ENCODE data around the gene WIPF2.
"Not testable (repeated sequence)": the region's sequence is repeated elsewhere in the genome, so short reads cannot be mapped to it uniquely, and the experiment has no call there.

The WIPF2 gene

GRCh38 chr17:40287159-40287493 lies 68.0 kb downstream of the WIPF2 start:
- in situ Hi-C loops (cut with HindIII; ENCODE audit: low pct_ligation_motif_present, low pct_unique_long_range_greater_than_20kb, low sequenced_read_pairs), result no loop called here
- no peak for DNase-seq

DNA sequence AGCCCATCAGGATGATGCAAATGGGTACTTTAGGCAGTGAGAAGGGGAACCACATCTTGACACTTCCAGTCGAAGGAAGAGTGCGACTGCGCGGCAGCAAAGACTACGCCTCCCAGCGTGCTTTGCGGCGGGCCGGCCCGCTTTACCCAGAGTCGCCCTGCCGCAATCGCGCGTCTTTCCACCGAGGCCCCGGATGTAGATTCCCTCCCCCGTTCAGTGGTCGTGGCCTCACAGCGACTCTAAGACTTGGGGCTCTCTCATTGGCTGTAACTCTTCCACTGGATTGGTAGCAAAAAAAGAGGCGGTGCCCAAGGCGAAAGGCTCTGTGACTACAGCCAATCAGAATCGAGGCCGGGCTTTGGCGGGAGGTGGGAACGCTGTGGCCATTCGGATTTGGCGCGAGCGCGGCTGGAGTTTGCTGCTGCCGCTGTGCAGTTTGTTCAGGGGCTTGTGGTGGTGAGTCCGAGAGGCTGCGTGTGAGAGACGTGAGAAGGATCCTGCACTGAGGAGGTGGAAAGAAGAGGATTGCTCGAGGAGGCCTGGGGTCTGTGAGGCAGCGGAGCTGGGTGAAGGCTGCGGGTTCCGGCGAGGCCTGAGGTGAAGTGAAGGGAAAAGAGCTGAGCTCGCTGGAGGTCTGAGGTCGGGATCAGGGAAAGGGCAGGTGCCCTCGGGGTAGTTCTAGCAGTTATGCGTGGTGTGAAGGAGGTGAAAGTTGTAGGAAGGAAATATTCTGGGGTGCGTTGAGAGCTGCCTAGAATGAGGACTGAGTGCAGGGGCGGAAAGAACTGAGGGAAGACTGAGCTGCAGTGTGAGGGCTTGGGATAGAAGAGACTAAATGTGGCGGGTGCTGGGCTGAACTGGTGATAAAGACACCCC lies 68.6 kb downstream of the WIPF2 start, which contains the start of gene CDC6:
CDC6 (plus strand) TSS at position 386 of the 876 bp plus-strand sequence. CDS start 1,542 bp downstream, outside the sequence.
- in situ Hi-C loops (cut with HindIII; ENCODE audit: low pct_ligation_motif_present, low pct_unique_long_range_greater_than_20kb, low sequenced_read_pairs), result no loop called here
- peak; percentile 100 for DNase-seq

GRCh38 chr17:40290629-40291280 lies 71.7 kb downstream of the WIPF2 start:
- peak; percentile 81 for DNase-seq
- in situ Hi-C loops (cut with HindIII; ENCODE audit: low pct_ligation_motif_present, low pct_unique_long_range_greater_than_20kb, low sequenced_read_pairs), result no loop called here

DNA sequence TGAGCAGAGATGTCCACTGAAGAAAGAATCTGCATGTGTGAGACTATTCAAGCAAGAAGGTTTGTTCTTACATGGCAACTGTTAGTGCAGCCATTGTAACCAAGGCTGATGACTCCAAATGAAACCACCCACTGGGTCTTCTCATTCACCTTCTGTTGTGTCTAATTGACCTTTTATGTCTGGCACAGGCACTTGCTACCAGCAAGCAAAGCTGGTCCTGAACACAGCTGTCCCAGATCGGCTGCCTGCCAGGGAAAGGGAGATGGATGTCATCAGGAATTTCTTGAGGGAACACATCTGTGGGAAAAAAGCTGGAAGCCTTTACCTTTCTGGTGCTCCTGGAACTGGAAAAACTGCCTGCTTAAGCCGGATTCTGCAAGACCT lies 72.2 kb downstream of the WIPF2 start:
- DNase-seq, result no peak
- in situ Hi-C loops (cut with HindIII; ENCODE audit: low pct_ligation_motif_present, low pct_unique_long_range_greater_than_20kb, low sequenced_read_pairs), result no loop called here

GRCh38 chr17:40293363-40293762 lies 74.3 kb downstream of the WIPF2 start:
- in situ Hi-C loops (cut with HindIII; ENCODE audit: low pct_ligation_motif_present, low pct_unique_long_range_greater_than_20kb, low sequenced_read_pairs), result no loop called here
- DNase-seq, result no peak

DNA sequence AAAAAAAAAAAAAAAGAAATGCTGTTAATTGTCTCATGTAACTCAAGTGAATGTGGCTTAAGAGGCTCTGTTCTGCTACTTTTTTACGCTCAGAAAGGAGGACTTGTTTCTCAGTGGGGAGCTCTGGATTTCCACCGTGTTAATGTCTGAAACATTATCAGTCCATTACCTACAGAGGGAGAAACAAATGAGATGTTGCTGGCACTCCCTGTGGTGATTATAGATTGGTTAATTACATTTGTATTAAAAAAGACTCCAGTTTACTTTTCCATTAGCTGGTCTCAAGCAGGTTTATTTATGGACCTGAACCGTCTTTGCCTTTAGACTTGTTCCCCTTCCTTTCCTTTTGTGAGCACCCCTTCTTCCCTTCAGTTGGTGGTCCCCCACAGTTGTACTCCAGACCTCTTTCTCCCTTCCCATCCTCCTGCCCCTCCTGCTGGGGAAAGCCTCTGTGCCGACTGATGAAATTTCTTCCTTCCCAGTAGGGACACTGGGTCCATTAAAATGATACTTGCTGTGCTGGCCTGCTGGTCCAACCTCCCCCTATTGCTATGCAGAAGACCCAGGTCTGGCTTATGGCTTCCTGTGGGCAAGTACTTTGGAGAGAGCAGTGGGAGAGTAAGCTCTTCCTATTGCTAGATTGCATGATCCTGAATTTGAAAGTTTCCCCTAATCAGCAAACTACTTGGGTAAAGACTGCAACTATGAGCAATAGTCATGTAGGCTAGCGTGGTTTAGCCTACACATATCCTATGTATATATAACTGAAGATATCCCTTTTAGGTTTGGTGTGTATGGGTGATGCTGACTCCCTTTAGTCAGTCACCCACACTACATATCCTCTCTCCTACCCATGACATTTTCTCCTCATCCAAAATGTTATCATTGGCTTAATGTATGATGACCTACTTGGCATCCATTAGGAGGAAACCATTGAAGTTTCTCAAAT lies 76.7 kb downstream of the WIPF2 start:
- in situ Hi-C loops (cut with HindIII; ENCODE audit: low pct_ligation_motif_present, low pct_unique_long_range_greater_than_20kb, low sequenced_read_pairs), result no loop called here
- DNase-seq, result no peak

DNA sequence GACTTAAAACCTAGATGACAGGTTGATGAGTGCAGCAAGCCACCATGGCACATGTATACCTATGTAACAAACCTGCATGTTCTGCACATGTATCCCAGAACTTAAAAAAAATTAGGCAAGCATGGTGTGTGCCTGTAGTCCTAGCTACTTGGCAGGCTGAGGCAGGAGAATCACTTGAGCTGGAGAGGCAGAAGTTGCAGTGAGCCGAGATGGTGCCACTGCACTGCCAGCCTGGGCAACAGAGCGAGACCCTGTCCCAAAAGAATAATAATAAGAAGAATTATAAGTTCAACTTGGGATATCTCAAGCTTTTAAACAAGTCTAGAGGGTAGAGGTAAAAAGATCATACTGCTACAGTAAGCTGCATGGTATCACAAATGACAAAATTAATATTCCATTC lies 78.4 kb downstream of the WIPF2 start:
- in situ Hi-C loops (cut with HindIII; ENCODE audit: low pct_ligation_motif_present, low pct_unique_long_range_greater_than_20kb, low sequenced_read_pairs), result no loop called here
- no peak for DNase-seq

DNA sequence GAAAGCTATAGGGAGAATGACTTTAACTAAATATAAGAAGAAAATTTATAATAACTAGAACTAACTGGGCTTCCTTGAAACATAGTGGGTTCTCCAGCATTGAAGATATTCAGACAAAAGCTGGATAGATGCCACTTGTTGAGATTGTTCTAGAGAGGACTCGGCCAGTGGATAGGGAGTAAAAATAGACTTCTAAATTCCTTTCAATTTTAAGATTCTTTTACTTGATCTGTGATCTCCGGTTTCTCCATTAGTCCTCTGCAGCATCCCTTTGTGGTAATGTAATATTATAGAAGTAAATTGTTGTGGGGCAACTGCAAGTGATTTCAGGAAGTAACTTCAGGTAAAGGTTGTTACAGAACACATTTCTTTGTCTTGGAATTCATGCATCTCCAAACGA lies 79.6 kb downstream of the WIPF2 start:
- no peak for DNase-seq
- in situ Hi-C loops (cut with HindIII; ENCODE audit: low pct_ligation_motif_present, low pct_unique_long_range_greater_than_20kb, low sequenced_read_pairs), result no loop called here

- DNase-seq; in situ Hi-C loops (cut with HindIII; ENCODE audit: low pct_ligation_motif_present, low pct_unique_long_range_greater_than_20kb, low sequenced_read_pairs): not testable (repeated sequence)
These were observed 80.2 kb downstream of the WIPF2 start for GRCh38 chr17:40299159-40299757.

- in situ Hi-C loops (cut with HindIII; ENCODE audit: low pct_ligation_motif_present, low pct_unique_long_range_greater_than_20kb, low sequenced_read_pairs), result loop anchor here (5.0 to 25.0 kb wide), 2 partner anchors 61 to 236 kb away; partner anchors contain the start of gene GJD3
- peak; percentile 33 for DNase-seq
These were observed 82.2 kb downstream of the WIPF2 start for GRCh38 chr17:40301315-40301714.

DNA sequence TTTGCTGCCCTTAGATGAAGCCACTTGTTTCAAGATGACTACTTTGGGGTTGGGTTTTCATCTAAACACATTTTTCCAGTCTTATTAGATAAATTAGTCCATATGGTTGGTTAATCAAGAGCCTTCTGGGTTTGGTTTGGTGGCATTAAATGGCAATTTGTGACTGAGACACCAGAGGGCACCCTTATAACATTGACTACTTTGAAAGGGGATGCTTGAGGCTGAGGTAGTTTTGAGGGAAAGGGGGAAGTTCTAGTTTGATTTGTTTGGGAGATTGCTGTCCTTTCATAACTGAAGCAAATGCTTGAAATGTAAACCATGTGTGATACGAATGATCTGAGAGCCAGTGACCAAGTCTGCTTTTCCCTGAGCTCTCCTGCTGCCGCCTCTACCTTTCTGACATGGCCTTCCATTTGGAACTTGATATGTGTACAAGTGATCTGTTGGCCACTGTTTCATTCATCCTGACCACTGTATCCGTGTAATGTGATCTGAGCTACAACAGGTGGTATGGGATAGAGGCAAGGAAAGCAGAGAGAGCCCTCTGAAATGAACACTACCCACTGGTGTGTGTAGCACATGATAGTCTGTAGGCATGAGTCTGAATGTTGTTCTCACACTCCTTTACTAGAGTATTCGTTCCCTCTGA lies 84.0 kb downstream of the WIPF2 start:
- in situ Hi-C loops (cut with HindIII; ENCODE audit: low pct_ligation_motif_present, low pct_unique_long_range_greater_than_20kb, low sequenced_read_pairs), result loop anchor here (5.0 to 25.0 kb wide), 2 partner anchors 59 to 234 kb away; partner anchors contain the start of gene GJD3
- DNase-seq, result peak; percentile 64

DNA sequence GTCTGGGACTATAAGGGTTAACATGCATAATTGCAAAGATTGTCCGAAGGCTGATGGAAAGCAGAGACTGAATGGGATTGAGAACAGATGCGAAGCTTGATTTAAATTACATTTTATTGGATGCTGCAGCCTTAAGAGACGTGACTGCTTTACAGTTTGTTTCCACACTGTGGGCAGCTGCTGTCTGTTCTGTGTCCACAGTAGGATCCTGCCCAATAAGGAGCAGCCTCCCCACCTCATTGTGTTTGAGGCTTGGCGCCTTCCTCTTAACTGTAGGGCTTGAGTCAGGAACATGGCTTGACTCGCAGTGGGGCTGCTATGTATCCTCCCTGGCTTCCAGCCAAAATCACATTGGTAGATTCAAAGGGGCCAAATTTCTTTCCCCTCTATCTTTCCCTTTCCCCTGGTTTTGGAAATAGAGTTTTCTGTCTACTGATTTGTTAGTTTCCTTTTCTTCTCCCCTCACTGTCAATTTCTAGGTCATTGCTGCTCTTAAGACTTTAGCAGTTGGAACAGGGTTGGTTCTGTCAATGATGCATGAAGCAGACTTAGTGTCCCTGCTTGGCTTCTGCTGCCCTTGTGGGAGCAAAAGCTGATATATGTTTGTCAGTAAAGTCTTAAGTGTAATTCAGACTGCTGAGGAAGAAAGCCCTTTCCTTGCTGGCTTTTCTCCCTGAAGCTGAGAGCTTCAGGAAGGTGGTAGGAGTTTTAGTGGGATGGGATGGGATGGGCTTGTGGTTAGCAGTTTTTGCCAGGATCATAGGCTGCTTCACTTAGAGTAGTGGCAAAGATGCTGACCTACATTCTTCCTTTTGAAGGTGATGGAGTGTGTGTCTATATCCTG lies 84.8 kb downstream of the WIPF2 start:
- in situ Hi-C loops (cut with HindIII; ENCODE audit: low pct_ligation_motif_present, low pct_unique_long_range_greater_than_20kb, low sequenced_read_pairs), result loop anchor here (5.0 to 25.0 kb wide), 2 partner anchors 58 to 233 kb away; partner anchors contain the start of gene GJD3
- DNase-seq, result no peak

- in situ Hi-C loops (cut with HindIII; ENCODE audit: low pct_ligation_motif_present, low pct_unique_long_range_greater_than_20kb, low sequenced_read_pairs), result loop anchor here (5.0 to 25.0 kb wide), 2 partner anchors 58 to 233 kb away; partner anchors contain the start of gene GJD3
- not testable (repeated sequence) for DNase-seq
These were observed 85.4 kb downstream of the WIPF2 start for GRCh38 chr17:40304552-40304863.

DNA sequence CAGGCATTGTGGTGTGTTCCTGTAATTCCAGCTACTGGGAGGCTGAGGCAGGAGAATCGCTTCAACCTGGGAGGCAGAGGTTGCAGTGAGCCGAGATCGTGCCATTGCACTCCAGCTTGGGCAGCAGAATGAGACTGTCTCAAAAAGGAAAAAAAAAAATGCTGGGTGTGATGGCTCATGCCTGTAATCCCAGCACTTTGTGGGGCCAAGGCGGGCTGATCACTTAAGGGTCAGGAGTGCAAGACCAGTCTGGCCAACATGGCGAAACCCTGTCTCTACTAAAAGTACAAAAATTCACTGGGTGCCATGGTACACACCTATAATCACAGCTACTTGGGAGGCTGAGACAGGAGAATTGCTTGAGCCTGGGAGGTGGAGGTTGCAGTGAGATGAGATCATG lies 85.8 kb downstream of the WIPF2 start:
- in situ Hi-C loops (cut with HindIII; ENCODE audit: low pct_ligation_motif_present, low pct_unique_long_range_greater_than_20kb, low sequenced_read_pairs), result loop anchor here (5.0 to 25.0 kb wide), 2 partner anchors 57 to 232 kb away; partner anchors contain the start of gene GJD3
- DNase-seq, result not testable (repeated sequence)

DNA sequence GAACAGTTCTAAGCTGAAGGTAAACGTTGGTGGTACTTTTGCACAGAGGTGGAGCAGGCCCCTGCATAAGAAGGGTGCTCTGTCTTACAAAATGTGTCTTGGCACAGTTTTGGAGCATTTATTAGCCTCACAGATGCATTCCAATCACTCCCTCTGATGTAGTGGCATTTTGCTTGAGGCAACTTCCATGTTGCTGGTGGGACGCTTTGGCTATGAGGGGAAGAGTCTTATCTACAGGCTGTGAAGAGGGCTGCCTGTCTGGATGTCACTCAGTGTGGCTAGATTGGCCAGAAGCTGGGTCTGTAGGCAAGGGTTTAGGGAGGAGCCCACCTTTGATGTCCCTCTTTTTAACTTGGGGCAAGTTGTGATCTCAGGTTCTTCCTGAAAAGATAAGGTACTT lies 87.3 kb downstream of the WIPF2 start:
- DNase-seq, result no peak
- in situ Hi-C loops (cut with HindIII; ENCODE audit: low pct_ligation_motif_present, low pct_unique_long_range_greater_than_20kb, low sequenced_read_pairs), result loop anchor here (25.0 kb wide), 1 partner anchor 231 kb away; no protein-coding TSS in a partner anchor

DNA sequence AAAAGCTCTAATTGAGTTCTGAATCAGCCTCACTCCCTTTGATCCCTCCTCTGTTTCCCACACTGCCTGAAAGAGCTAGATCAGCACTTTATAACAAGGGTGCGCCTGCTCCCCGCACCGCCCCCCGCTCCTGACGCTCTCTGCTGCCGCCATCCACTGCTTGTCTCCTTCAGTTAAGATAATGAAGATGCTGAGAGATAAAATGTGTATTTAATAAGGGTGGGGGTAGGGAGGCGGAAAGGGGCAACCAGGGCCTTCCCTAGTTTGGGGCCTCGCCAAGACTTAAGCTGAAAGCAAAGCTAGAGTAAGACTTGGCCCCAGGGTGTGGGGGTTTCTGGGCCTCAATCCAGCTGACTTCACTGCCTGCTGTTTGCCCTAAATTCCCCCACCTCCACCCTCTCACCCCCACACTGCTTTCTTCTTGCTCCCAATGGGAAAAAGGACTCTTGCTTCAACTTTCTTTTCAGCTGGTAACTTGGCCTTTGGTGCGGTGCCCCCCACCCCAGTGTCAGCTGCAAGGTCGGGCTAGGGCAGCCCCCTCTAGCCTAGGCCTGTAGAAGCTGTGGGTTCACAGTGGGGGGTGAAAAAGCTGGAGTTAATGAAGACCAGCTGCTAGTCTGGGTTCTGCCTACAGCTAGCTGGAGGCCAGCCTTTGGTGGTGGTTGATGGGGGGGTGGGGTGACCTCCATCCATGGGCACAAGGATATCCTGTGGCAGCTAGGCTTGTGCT lies 88.1 kb downstream of the WIPF2 start:
- in situ Hi-C loops (cut with HindIII; ENCODE audit: low pct_ligation_motif_present, low pct_unique_long_range_greater_than_20kb, low sequenced_read_pairs), result loop anchor here (25.0 kb wide), 1 partner anchor 230 kb away; no protein-coding TSS in a partner anchor
- DNase-seq, result no peak

Measured in ACHN (cell line).